Measurements from ENCODE around the gene SLX4IP.

SLX4IP gene

GRCh38 chr20:10556519-10557083, 121.5 kb downstream of the SLX4IP start:
- H3K4me3 ChIP-seq (replicated peaks in 1 of 2; ENCODE audit: low read depth in 2 of 2, low read length in 2 of 2), result no peak overlapping the region
- DNase-seq (ENCODE audit: low read depth in 2 of 2), result no peak
- TF ChIP-seq, protein P1, sequence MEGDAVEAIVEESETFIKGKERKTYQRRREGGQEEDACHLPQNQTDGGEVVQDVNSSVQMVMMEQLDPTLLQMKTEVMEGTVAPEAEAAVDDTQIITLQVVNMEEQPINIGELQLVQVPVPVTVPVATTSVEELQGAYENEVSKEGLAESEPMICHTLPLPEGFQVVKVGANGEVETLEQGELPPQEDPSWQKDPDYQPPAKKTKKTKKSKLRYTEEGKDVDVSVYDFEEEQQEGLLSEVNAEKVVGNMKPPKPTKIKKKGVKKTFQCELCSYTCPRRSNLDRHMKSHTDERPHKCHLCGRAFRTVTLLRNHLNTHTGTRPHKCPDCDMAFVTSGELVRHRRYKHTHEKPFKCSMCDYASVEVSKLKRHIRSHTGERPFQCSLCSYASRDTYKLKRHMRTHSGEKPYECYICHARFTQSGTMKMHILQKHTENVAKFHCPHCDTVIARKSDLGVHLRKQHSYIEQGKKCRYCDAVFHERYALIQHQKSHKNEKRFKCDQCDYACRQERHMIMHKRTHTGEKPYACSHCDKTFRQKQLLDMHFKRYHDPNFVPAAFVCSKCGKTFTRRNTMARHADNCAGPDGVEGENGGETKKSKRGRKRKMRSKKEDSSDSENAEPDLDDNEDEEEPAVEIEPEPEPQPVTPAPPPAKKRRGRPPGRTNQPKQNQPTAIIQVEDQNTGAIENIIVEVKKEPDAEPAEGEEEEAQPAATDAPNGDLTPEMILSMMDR (IDR thresholded peaks at IDR 0.05; ENCODE audit: low read depth, low read length), result no peak

- TF ChIP-seq, protein P1 (IDR thresholded peaks at IDR 0.05; ENCODE audit: low read depth, low read length), result no peak
- H3K4me3 ChIP-seq (replicated peaks in 1 of 2; ENCODE audit: low read depth in 2 of 2, low read length in 2 of 2), result no peak overlapping the region
- no peak for DNase-seq (ENCODE audit: low read depth in 2 of 2)
Observed at GRCh38 chr20:10557685-10558084, 122.6 kb downstream of the SLX4IP start.

DNA sequence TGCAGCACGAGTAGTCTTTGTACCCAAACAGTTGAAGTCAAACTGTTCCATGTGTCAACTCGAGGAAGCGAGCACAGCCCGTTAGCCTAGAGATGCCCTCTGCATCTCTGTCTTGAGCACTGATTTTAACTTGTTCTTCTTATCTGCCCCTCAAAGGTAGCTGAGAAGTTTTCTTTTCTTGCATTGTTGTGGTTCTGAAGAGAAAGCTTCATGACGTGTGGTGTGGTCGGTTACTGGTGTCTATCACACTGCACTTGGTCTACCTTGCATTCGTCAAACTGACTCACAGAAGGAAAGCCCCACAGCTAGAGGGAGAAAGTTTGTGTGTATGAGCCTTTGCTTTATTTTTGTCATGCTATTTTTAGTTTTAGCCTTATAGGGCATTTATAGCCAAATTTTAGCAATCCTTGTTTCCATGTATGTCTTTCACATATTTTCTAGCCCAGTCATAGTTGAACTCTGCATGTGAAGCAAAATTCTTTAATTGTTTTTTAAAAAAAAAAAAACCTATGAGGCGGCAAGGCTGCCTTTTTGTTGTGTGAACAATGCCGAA, 123.6 kb downstream of the SLX4IP start:
- no peak overlapping the region for H3K4me3 ChIP-seq (replicated peaks in 1 of 2; ENCODE audit: low read depth in 2 of 2, low read length in 2 of 2)
- TF ChIP-seq, protein P1 (IDR thresholded peaks at IDR 0.05; ENCODE audit: low read depth, low read length), result peak; percentile 17
- DNase-seq (ENCODE audit: low read depth in 2 of 2), result peak; percentile 85 to 97

DNA sequence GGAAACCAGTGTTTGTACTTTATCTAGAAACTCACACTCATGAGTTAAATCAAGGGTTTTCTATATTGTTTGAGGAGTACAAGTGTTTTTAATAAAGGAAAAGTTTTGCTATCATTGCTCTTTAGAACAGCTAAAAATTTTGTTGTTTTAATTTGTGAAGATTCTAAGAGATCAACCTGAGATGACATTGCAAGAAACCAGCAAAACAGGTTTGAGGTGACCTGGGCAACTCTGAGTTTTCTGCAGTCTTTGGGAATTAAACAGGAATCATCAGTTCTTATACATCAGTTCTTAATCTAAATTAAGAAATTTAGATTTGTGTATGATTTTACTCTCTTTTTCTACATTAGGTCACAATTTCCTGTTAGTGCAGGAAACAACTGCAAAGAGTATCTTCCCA, 124.2 kb downstream of the SLX4IP start:
- no peak for DNase-seq (ENCODE audit: low read depth in 2 of 2)
- H3K4me3 ChIP-seq (replicated peaks in 1 of 2; ENCODE audit: low read depth in 2 of 2, low read length in 2 of 2), result no peak overlapping the region
- TF ChIP-seq, protein P1 (IDR thresholded peaks at IDR 0.05; ENCODE audit: low read depth, low read length), result no peak

GRCh38 chr20:10560686-10561085, 125.6 kb downstream of the SLX4IP start:
- TF ChIP-seq, protein P1 (IDR thresholded peaks at IDR 0.05; ENCODE audit: low read depth, low read length), result no peak
- H3K4me3 ChIP-seq (replicated peaks in 1 of 2; ENCODE audit: low read depth in 2 of 2, low read length in 2 of 2), result no peak overlapping the region
- no peak for DNase-seq (ENCODE audit: low read depth in 2 of 2)

- TF ChIP-seq, protein P1 (IDR thresholded peaks at IDR 0.05; ENCODE audit: low read depth, low read length), result no peak
- no peak for DNase-seq (ENCODE audit: low read depth in 2 of 2)
- no peak overlapping the region for H3K4me3 ChIP-seq (replicated peaks in 1 of 2; ENCODE audit: low read depth in 2 of 2, low read length in 2 of 2)
Observed at GRCh38 chr20:10561302-10561701, 126.2 kb downstream of the SLX4IP start.

GRCh38 chr20:10562899-10563298, 127.8 kb downstream of the SLX4IP start:
- TF ChIP-seq, protein P1 (IDR thresholded peaks at IDR 0.05; ENCODE audit: low read depth, low read length), result no peak
- DNase-seq (ENCODE audit: low read depth in 2 of 2), result peak in 1 of 2 donors; percentile 50
- no peak overlapping the region for H3K4me3 ChIP-seq (replicated peaks in 1 of 2; ENCODE audit: low read depth in 2 of 2, low read length in 2 of 2)

Measured in cardiac fibroblast (primary cell).